ENCODE data around the gene GHRHR. TPM values are rescaled to one million over a fixed set of nuclear protein-coding genes. Genes with fewer than 3 reads are reported as not detected.

Gene GHRHR
- total RNA-seq, 1 donor from 2014 or later = not detected

- Mint-ChIP-seq H3K9me3 (no peaks in the 10 kb centered on the region), H3K27me3 (peaks cover 7% of the 10 kb centered on the region)
Observed at GRCh38 chr7:30998180-30998579, 34.4 kb downstream of the GHRHR start.

GRCh38 chr7:31000161-31000693 is 36.5 kb downstream of the GHRHR start:
- Mint-ChIP-seq H3K9me3 (no peaks in the 10 kb centered on the region), H3K27me3 (peaks cover 7% of the 10 kb centered on the region), H3K27ac (no peak overlapping the region), H3K4me3 (no peak overlapping the region), H3K4me1 (ENCODE audit: unreplicated experiment) (peaks cover 18% of the 10 kb centered on the region), H3K36me3 (no peaks in the 10 kb centered on the region)
- no peak for DNase-seq (ENCODE audit: extremely low spot score, unreplicated experiment)
- TF ChIP-seq CTCF (conservative IDR thresholded peaks at IDR 0.05) = no peak

More at GRCh38 chr7:30998180-30998579, 34.4 kb downstream of the GHRHR start:
- Mint-ChIP-seq H3K36me3 (no peaks in the 10 kb centered on the region), H3K27ac (no peak overlapping the region), H3K4me1 (ENCODE audit: unreplicated experiment) (peaks cover 18% of the 10 kb centered on the region), H3K4me3 (no peak overlapping the region)
- no peak for DNase-seq (ENCODE audit: extremely low spot score, unreplicated experiment)
- TF ChIP-seq CTCF (conservative IDR thresholded peaks at IDR 0.05) = no peak

GRCh38 chr7:31000779-31001178 is 37.0 kb downstream of the GHRHR start:
- Mint-ChIP-seq H3K4me3 (no peak overlapping the region), H3K36me3 (no peaks in the 10 kb centered on the region), H3K27me3 (peaks cover 10% of the 10 kb centered on the region), H3K27ac (no peak overlapping the region), H3K9me3 (no peaks in the 10 kb centered on the region), H3K4me1 (ENCODE audit: unreplicated experiment) (peaks cover 18% of the 10 kb centered on the region)
- no peak for TF ChIP-seq CTCF (conservative IDR thresholded peaks at IDR 0.05)
- DNase-seq (ENCODE audit: extremely low spot score, unreplicated experiment) = no peak

- DNase-seq (ENCODE audit: extremely low spot score, unreplicated experiment) = no peak
- H3K4me3 Mint-ChIP-seq = no peak overlapping the region
- H3K36me3 Mint-ChIP-seq = no peaks in the 10 kb centered on the region
- no peaks in the 10 kb centered on the region for H3K9me3 Mint-ChIP-seq
- TF ChIP-seq CTCF (conservative IDR thresholded peaks at IDR 0.05) = no peak
- no peak overlapping the region for H3K27ac Mint-ChIP-seq
- peaks cover 18% of the 10 kb centered on the region for H3K4me1 Mint-ChIP-seq (ENCODE audit: unreplicated experiment)
- H3K27me3 Mint-ChIP-seq = peaks cover 16% of the 10 kb centered on the region
Observed at GRCh38 chr7:31002256-31002655, 38.5 kb downstream of the GHRHR start.

- H3K9me3 Mint-ChIP-seq = no peaks in the 10 kb centered on the region
- peaks cover 20% of the 10 kb centered on the region for H3K27me3 Mint-ChIP-seq
- DNase-seq (ENCODE audit: extremely low spot score, unreplicated experiment) = no peak
- TF ChIP-seq CTCF (conservative IDR thresholded peaks at IDR 0.05) = no peak
- H3K4me3 Mint-ChIP-seq = no peak overlapping the region
- no peaks in the 10 kb centered on the region for H3K36me3 Mint-ChIP-seq
- H3K4me1 Mint-ChIP-seq (ENCODE audit: unreplicated experiment) = peaks cover 18% of the 10 kb centered on the region
- no peak overlapping the region for H3K27ac Mint-ChIP-seq
Observed at GRCh38 chr7:31003097-31003496, 39.3 kb downstream of the GHRHR start.

GRCh38 chr7:31003721-31004120 is 40.0 kb downstream of the GHRHR start:
- peaks cover 26% of the 10 kb centered on the region for H3K27me3 Mint-ChIP-seq
- H3K4me3 Mint-ChIP-seq = no peak overlapping the region
- peaks cover 18% of the 10 kb centered on the region for H3K4me1 Mint-ChIP-seq (ENCODE audit: unreplicated experiment)
- H3K27ac Mint-ChIP-seq = no peak overlapping the region
- no peak for TF ChIP-seq CTCF (conservative IDR thresholded peaks at IDR 0.05)
- H3K9me3 Mint-ChIP-seq = no peaks in the 10 kb centered on the region
- H3K36me3 Mint-ChIP-seq = no peaks in the 10 kb centered on the region
- DNase-seq (ENCODE audit: extremely low spot score, unreplicated experiment) = no peak
